ENCODE results near the gene PSRC1. TPM values are rescaled to one million over a fixed set of nuclear protein-coding genes. Genes with fewer than 3 reads are reported as not detected.
"Not testable (repeated sequence)": the region's sequence is repeated elsewhere in the genome, so short reads cannot be mapped to it uniquely, and the experiment has no call there.

PSRC1 gene
- total and polyA plus RNA-seq, 2 donors (not counting 3 experiments of a cell fraction or from before 2014, with no cell fraction given) = 25.0 to 29.3 TPM

GRCh38 chr1:109290137-109290536, 7.2 kb upstream of the PSRC1 start:
- no peaks in the 10 kb centered on the region for H3K79me2 ChIP-seq (ENCODE audit: control insufficient read depth, insufficient read depth, low read length)

GRCh38 chr1:109286762-109287161, 3.8 kb upstream of the PSRC1 start:
- H3K9ac ChIP-seq (replicated peaks; ENCODE audit: extremely low read depth, insufficient read depth, low read length); H2AFZ ChIP-seq (ENCODE audit: low read depth, low read length); H3K9me3 ChIP-seq (replicated peaks; ENCODE audit: control insufficient read depth, insufficient read depth, low read length); BruUV-seq (replicated peaks); dilution Hi-C loops (cut with MboI; ENCODE audit: extremely low pct_ligation_motif_present, low sequenced_read_pairs); H3K4me2 ChIP-seq (ENCODE audit: insufficient read depth, low read length); H3K4me3 ChIP-seq (replicated peaks in 1 of 3; ENCODE audit: insufficient read depth in 1 of 3, low read depth in 1 of 3, low read length in 3 of 3); H3K9me1 ChIP-seq (replicated peaks; ENCODE audit: control insufficient read depth, extremely low read depth, insufficient read depth, low read length); H4K20me1 ChIP-seq (replicated peaks; ENCODE audit: control insufficient read depth, extremely low read depth, insufficient read depth, low read length); POLR2A ChIA-PET; H3K27me3 ChIP-seq (ENCODE audit: control insufficient read depth in 2 of 2, insufficient read depth in 2 of 2, low read length in 2 of 2); FAIRE-seq; intact Hi-C loops (cut with micrococcal nuclease); H3K36me3 ChIP-seq (ENCODE audit: control insufficient read depth in 2 of 2, extremely low read depth in 1 of 2, insufficient read depth in 2 of 2, low read length in 2 of 2); DNase-seq (ENCODE audit: low read depth, low spot score); H3K27ac ChIP-seq (ENCODE audit: insufficient read depth, low read depth, low read length): not testable (repeated sequence)
- Histone ChIP-seq H3K79me2 (ENCODE audit: control insufficient read depth, insufficient read depth, low read length) (peaks cover 12% of the 10 kb centered on the region), H3K4me1 (ENCODE audit: control insufficient read depth, extremely low read depth, insufficient read depth, low read length) (peaks cover 18% of the 10 kb centered on the region)
- CTCF ChIA-PET = interaction anchor here (1.0 kb wide), 1 partner anchor 26 kb away, joined by 3 read pairs; no protein-coding TSS in a partner anchor

More at GRCh38 chr1:109290137-109290536, 7.2 kb upstream of the PSRC1 start:
- Histone ChIP-seq H3K4me1 (ENCODE audit: control insufficient read depth, extremely low read depth, insufficient read depth, low read length) (no peaks in the 10 kb centered on the region), H2AFZ (ENCODE audit: low read depth, low read length) (no peak overlapping the region), H3K4me2 (ENCODE audit: insufficient read depth, low read length) (no peak overlapping the region), H3K9ac (replicated peaks; ENCODE audit: extremely low read depth, insufficient read depth, low read length) (no peak overlapping the region), H3K27ac (ENCODE audit: insufficient read depth, low read depth, low read length) (no peak overlapping the region), H3K36me3 (ENCODE audit: control insufficient read depth in 2 of 2, extremely low read depth in 1 of 2, insufficient read depth in 2 of 2, low read length in 2 of 2) (no peaks in the 10 kb centered on the region), H3K9me1 (replicated peaks; ENCODE audit: control insufficient read depth, extremely low read depth, insufficient read depth, low read length) (no peaks in the 10 kb centered on the region), H4K20me1 (replicated peaks; ENCODE audit: control insufficient read depth, extremely low read depth, insufficient read depth, low read length) (no peaks in the 10 kb centered on the region), H3K4me3 (replicated peaks in 1 of 3; ENCODE audit: insufficient read depth in 1 of 3, low read depth in 1 of 3, low read length in 3 of 3) (no peak overlapping the region), H3K27me3 (ENCODE audit: control insufficient read depth in 2 of 2, insufficient read depth in 2 of 2, low read length in 2 of 2) (peaks cover 6 to 8% of the 10 kb centered on the region in 2 experiments), H3K9me3 (replicated peaks; ENCODE audit: control insufficient read depth, insufficient read depth, low read length) (no peaks in the 10 kb centered on the region)
- intact Hi-C loops (cut with micrococcal nuclease) = no loop called here
- dilution Hi-C loops (cut with MboI; ENCODE audit: extremely low pct_ligation_motif_present, low sequenced_read_pairs) = no loop called here
- FAIRE-seq (no peak), DNase-seq (ENCODE audit: low read depth, low spot score) (no peak)
- CTCF ChIA-PET = no interaction called here
- BruUV-seq (replicated peaks) = no TSS peak
- TF ChIP-seq POLR2A (IDR thresholded peaks at IDR 0.05; ENCODE audit: low read depth, low read length) (no peak), EZH2 (IDR thresholded peaks at IDR 0.05; ENCODE audit: borderline replicate concordance, low read depth, low read length, severe bottlenecking) (no peak)
- POLR2A ChIA-PET = no interaction called here

Data from endothelial cell of umbilical vein (primary cell).